Hepatocyte (in vitro differentiated cells): ENCODE results near the gene RASGEF1C.

ENCODE experiments used
- EZH2 ChIP-seq: fragments of 200-600 bp; sonication (generic); IDR thresholded peaks from 2 replicates; pipeline ENCODE4 v1.6.1; 2016; ENCODE audit warnings: antibody characterized with exemption, mild to moderate bottlenecking, borderline replicate concordance
- TF ChIP-seq, protein P1 (sequence below): fragments of 200-600 bp; sonication (generic); IDR thresholded peaks from 2 replicates; pipeline ENCODE4 v1.5.1; 2016; ENCODE audit warnings: antibody characterized with exemption, mild to moderate bottlenecking; ENCODE audit not compliant: poor library complexity

DNA sequence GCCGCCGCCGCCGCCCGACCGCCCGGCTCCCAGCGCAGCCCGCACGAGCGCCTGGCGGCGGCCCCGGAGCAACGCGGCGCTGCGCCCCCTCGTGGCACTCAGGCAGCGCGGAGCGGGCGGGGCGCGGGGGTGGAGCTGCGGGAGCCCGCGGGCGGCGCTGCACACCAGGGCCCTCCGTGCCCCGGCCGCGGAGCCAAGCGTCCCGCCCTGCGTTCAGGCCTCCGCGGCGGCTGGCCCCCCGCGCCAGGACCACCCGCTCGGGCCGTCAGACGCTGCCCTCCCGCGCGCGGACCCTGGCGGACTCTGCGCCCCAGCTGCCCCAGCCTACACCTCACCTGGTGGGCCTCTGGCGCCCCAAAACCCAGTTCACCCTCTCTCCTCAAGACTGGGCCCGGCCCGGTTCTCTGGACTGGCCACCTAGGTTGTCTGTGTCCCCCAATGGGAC lies at the start of gene RASGEF1C:
- TF ChIP-seq, protein P1, sequence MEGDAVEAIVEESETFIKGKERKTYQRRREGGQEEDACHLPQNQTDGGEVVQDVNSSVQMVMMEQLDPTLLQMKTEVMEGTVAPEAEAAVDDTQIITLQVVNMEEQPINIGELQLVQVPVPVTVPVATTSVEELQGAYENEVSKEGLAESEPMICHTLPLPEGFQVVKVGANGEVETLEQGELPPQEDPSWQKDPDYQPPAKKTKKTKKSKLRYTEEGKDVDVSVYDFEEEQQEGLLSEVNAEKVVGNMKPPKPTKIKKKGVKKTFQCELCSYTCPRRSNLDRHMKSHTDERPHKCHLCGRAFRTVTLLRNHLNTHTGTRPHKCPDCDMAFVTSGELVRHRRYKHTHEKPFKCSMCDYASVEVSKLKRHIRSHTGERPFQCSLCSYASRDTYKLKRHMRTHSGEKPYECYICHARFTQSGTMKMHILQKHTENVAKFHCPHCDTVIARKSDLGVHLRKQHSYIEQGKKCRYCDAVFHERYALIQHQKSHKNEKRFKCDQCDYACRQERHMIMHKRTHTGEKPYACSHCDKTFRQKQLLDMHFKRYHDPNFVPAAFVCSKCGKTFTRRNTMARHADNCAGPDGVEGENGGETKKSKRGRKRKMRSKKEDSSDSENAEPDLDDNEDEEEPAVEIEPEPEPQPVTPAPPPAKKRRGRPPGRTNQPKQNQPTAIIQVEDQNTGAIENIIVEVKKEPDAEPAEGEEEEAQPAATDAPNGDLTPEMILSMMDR: peak; percentile 34
- TF ChIP-seq EZH2: no peak
